ENCODE results near the gene HNRNPA3. TPM values are rescaled to one million over a fixed set of nuclear protein-coding genes. Genes with fewer than 3 reads are reported as not detected.
A peak's percentile ranks its signal among the peaks of the same experiment; 100 is the strongest.

HNRNPA3 gene
- total RNA-seq (100 to 1,000 TPM; 151 to 180 TPM), polyA plus RNA-seq (ENCODE audit: insufficient read length in 6 of 6) (100 to 1,000 TPM; 501 to 688 (median 592) TPM)
- long read RNA-seq, donor 1, full-length matches to known transcripts, result 37 of 539 reads
- long read RNA-seq, donor 1, partial matches to known transcripts, result 430 of 539 reads
- long read RNA-seq, donor 1, other reads (novel, unspliced or antisense), result 72 of 539 reads
- long read RNA-seq, donor 2, full-length matches to known transcripts, result 33 of 484 reads
- long read RNA-seq, donor 2, partial matches to known transcripts, result 441 of 484 reads
- long read RNA-seq, donor 2, other reads (novel, unspliced or antisense), result 10 of 484 reads
- long read RNA-seq, donor 3, full-length matches to known transcripts, result 28 of 186 reads
- long read RNA-seq, donor 3, partial matches to known transcripts, result 158 of 186 reads
- long read RNA-seq, donor 3, other reads (novel, unspliced or antisense), result 0 of 186 reads
- long read RNA-seq, donor 4, partial matches to known transcripts, result 62 of 79 reads
- long read RNA-seq, donor 4, other reads (novel, unspliced or antisense), result 14 of 79 reads
- long read RNA-seq, donor 5, full-length matches to known transcripts, result 25 of 374 reads
- long read RNA-seq, donor 5, partial matches to known transcripts, result 309 of 374 reads
- long read RNA-seq, donor 5, other reads (novel, unspliced or antisense), result 40 of 374 reads
- long read RNA-seq, donor 6, full-length matches to known transcripts, result 23 of 272 reads
- long read RNA-seq, donor 6, partial matches to known transcripts, result 241 of 272 reads
- long read RNA-seq, donor 6, other reads (novel, unspliced or antisense), result 8 of 272 reads
- long read RNA-seq, donor 7, full-length matches to known transcripts, result 13 of 119 reads
- long read RNA-seq, donor 7, partial matches to known transcripts, result 106 of 119 reads
- long read RNA-seq, donor 7, other reads (novel, unspliced or antisense), result 0 of 119 reads
- long read RNA-seq, donor 8, full-length matches to known transcripts, result 27 of 246 reads
- long read RNA-seq, donor 8, partial matches to known transcripts, result 199 of 246 reads
- long read RNA-seq, donor 8, other reads (novel, unspliced or antisense), result 20 of 246 reads
- long read RNA-seq, donor 9, result 0 reads
- long read RNA-seq, donor 10, partial matches to known transcripts, result 16 of 18 reads
- long read RNA-seq, donor 10, other reads (novel, unspliced or antisense), result 2 of 18 reads
- long read RNA-seq, donor 11, full-length matches to known transcripts, result 13 of 291 reads
- long read RNA-seq, donor 11, partial matches to known transcripts, result 247 of 291 reads
- long read RNA-seq, donor 11, other reads (novel, unspliced or antisense), result 31 of 291 reads
- long read RNA-seq, donor 12, full-length matches to known transcripts, result 28 of 248 reads
- long read RNA-seq, donor 12, partial matches to known transcripts, result 173 of 248 reads
- long read RNA-seq, donor 12, other reads (novel, unspliced or antisense), result 47 of 248 reads

DNA sequence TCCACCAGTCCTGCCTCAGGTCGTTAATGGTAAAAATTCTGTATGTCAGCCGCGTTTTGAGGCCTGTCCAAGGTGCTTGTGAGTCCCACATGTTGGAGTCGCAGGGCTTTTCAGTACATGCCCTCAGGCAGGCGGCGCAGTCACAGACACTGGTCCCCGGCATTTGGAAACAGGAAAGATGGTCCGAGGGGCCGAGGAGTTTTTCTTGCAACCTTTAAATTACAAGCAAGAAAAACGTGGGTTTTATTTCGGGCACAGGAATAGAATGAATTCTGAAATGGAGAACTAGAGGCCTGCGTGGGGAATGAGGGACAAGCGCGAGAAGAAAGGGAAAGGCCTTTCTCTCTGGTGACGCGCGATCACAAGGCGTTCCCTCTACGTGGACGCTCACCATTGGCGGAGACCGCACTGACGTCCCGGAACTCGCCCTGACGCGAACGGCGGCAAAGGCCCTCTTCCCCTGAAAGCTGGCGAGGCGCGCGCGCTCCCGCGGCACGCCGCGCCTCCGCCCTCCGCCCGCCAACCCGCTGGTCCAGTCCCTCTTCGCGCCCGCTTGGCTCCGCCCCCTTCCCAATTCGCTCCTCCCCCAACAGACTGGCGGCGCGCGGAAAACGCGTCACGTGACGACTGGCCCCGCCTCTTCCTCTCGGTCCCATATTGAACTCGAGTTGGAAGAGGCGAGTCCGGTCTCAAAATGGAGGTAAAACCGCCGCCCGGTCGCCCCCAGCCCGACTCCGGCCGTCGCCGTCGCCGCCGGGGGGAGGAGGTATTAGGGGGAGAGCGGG is at the start of gene HNRNPA3:
HNRNPA3 (plus strand) TSS at position 689 of the 785 bp plus-strand sequence; CDS start at position 695, 6 bp downstream.
- TF ChIP-seq CTCF (IDR thresholded peaks at IDR 0.05), result no peak
- intact Hi-C loops (cut with DNase I), result loop anchor here in 1 of 2 donors (5.0 kb wide), 1 partner anchor 50 kb away; the partner anchor contains the start of gene NFE2L2
- Histone ChIP-seq H3K36me3 (peaks cover 5 to 32% of the 10 kb centered on the region in 2 donors), H3K4me3 (peak within 1 kb of the TSS; percentile 85), H3K27ac (peak within 1 kb of the TSS; percentile 100), H3K4me1 (peaks cover 22 to 51% of the 10 kb centered on the region in 2 donors), H3K9me3 (no peaks in the 10 kb centered on the region), H3K27me3 (no peaks in the 10 kb centered on the region)
- ATAC-seq (peak; percentile 97), DNase-seq (peak; percentile 99 to 100 (median 100))

GRCh38 chr2:177164131-177164530 is 48.5 kb upstream of the HNRNPA3 start:
- DNase-seq, result no peak
- Histone ChIP-seq H3K9me3 (no peaks in the 10 kb centered on the region), H3K4me1 (peaks cover 6 to 24% of the 10 kb centered on the region in 2 donors), H3K27ac (peak overlapping the region in 1 of 2 donors; percentile 89), H3K4me3 (no peak overlapping the region), H3K36me3 (no peaks in the 10 kb centered on the region), H3K27me3 (no peaks in the 10 kb centered on the region)
- ATAC-seq, result no peak
- TF ChIP-seq CTCF (IDR thresholded peaks at IDR 0.05), result no peak
- intact Hi-C loops (cut with DNase I), result loop anchor here in 1 of 2 donors (5.0 to 10.0 kb wide), 4 partner anchors 101 to 591 kb away; partner anchors contain the start of gene NFE2L2

GRCh38 chr2:177164584-177165052 is 48.0 kb upstream of the HNRNPA3 start:
- peak overlapping the region; percentile 80 to 89 for H3K27ac ChIP-seq
- peak overlapping the region; percentile 6 to 31 for H3K4me3 ChIP-seq
- no peaks in the 10 kb centered on the region for H3K36me3 ChIP-seq
- intact Hi-C loops (cut with DNase I), result loop anchor here in 1 of 2 donors (5.0 to 10.0 kb wide), 4 partner anchors 100 to 590 kb away; partner anchors contain the start of gene NFE2L2
- no peaks in the 10 kb centered on the region for H3K9me3 ChIP-seq
- peak; percentile 96 to 99 for TF ChIP-seq CTCF (IDR thresholded peaks at IDR 0.05)
- H3K27me3 ChIP-seq, result no peaks in the 10 kb centered on the region
- ATAC-seq (peak; percentile 92), DNase-seq (peak; percentile 83 to 87 (median 85))
- peaks cover 6 to 24% of the 10 kb centered on the region in 2 donors for H3K4me1 ChIP-seq

GRCh38 chr2:177165061-177165583 is 47.5 kb upstream of the HNRNPA3 start:
- Histone ChIP-seq H3K27me3 (no peaks in the 10 kb centered on the region), H3K36me3 (no peaks in the 10 kb centered on the region), H3K9me3 (no peaks in the 10 kb centered on the region), H3K27ac (peak overlapping the region; percentile 80 to 89), H3K4me1 (peaks cover 9 to 27% of the 10 kb centered on the region in 2 donors), H3K4me3 (peak overlapping the region; percentile 6 to 31)
- TF ChIP-seq CTCF (IDR thresholded peaks at IDR 0.05), result no peak
- DNase-seq, result peak in 2 of 4 donors; percentile 60 to 66
- ATAC-seq, result peak; percentile 64
- intact Hi-C loops (cut with DNase I), result loop anchor here in 1 of 2 donors (10.0 kb wide), 3 partner anchors 100 to 590 kb away; partner anchors contain the start of gene NFE2L2

All from left lung (tissue), 14 donors.